ENCODE measurements around the gene GLMP. TPM values are rescaled to one million over a fixed set of nuclear protein-coding genes. Genes with fewer than 3 reads are reported as not detected.

The GLMP gene
- total and polyA plus RNA-seq, 2 of the 13 experiments (the other 11 are each of a cell fraction or from before 2014, with no cell fraction given), result 44.6 to 75.8 TPM

- in situ Hi-C loops (cut with HindIII; ENCODE audit: extremely low pct_ligation_motif_present, low pct_unique_long_range_greater_than_20kb), result no loop called here
- Histone ChIP-seq H2AFZ (ENCODE audit: low read length) (peak within 1 kb of the TSS; percentile 96), H3K9me3 (ENCODE audit: low read length) (no peaks in the 10 kb centered on the region), H3K27ac (ENCODE audit: extremely low read length, insufficient read depth, low read length) (peak within 1 kb of the TSS; percentile 85), H3K4me3 (replicated peaks in 1 of 3; ENCODE audit: insufficient read depth in 1 of 3, low read depth in 2 of 3, low read length in 3 of 3) (peak within 1 kb of the TSS; percentile 87 to 94 (median 92)), H4K20me1 (ENCODE audit: insufficient read depth, low read length) (peaks cover 17% of the 10 kb centered on the region), H3K9ac (ENCODE audit: insufficient read depth, low read depth, low read length) (peak within 1 kb of the TSS; percentile 85), H3K4me1 (ENCODE audit: insufficient read depth, low read length) (peaks cover 25% of the 10 kb centered on the region), H3K4me2 (ENCODE audit: low read depth, low read length) (peak within 1 kb of the TSS; percentile 88), H3K27me3 (ENCODE audit: control insufficient read depth in 1 of 2, insufficient read depth in 2 of 2, low read length in 2 of 2) (no peaks in the 10 kb centered on the region; a peak in 1 of 5 replicates), H3K36me3 (replicated peaks in 1 of 2; ENCODE audit: control insufficient read depth in 1 of 2, insufficient read depth in 2 of 2, low read length in 2 of 2) (peaks cover 2 to 25% of the 10 kb centered on the region in 2 experiments; a peak in 3 of 5 replicates), H3K79me2 (ENCODE audit: insufficient read depth, low read length) (peaks cover 42% of the 10 kb centered on the region)
- 0% methylated on average over 6 of the region's 47 CpGs for WGBS (ENCODE audit: low lambda C conversion rate)
- FAIRE-seq, result peak; percentile 99
- ATAC-seq, result peak; percentile 94
- POLR2A ChIA-PET, result interaction anchor here (0.7 to 2.9 kb wide), 9 partner anchors 21 to 220 kb away, joined by 3 to 22 read pairs (median 5); partner anchors contain the start of genes RHBG and SMG5
- DNase-seq (ENCODE audit: low spot score), result peak; percentile 99
- BruUV-seq (replicated peaks), result no TSS peak
- CTCF ChIA-PET (ENCODE audit: low intra/inter-chr PET ratio, low total read pairs), result no interaction called here
- intact Hi-C loops (cut with micrococcal nuclease; ENCODE audit: unreplicated experiment), result loop anchor here (5.0 kb wide), 2 partner anchors 34 to 46 kb away; no protein-coding TSS in a partner anchor
- TF ChIP-seq ZBTB40 (IDR thresholded peaks at IDR 0.05) (no peak), ZBTB40 (CRISPR knock-in tag; IDR thresholded peaks at IDR 0.05) (peak; percentile 64; the same call in 1 of the 2 replicates), ATRX (CRISPR knock-in tag; IDR thresholded peaks at IDR 0.05; ENCODE audit: borderline replicate concordance) (no peak), SMAD1 (CRISPR knock-in tag; IDR thresholded peaks at IDR 0.05; ENCODE audit: borderline replicate concordance, low read depth) (peak; percentile 6; the same call in 1 of the 2 replicates), ZBED4 (CRISPR knock-in tag; IDR thresholded peaks at IDR 0.05; ENCODE audit: borderline replicate concordance) (peak; percentile 76), FOXO1 (CRISPR knock-in tag; IDR thresholded peaks at IDR 0.05) (peak; percentile 38; the same call in 1 of the 2 replicates), YEATS2 (CRISPR knock-in tag; IDR thresholded peaks at IDR 0.05; ENCODE audit: borderline replicate concordance) (peak; percentile 89; the same call in 1 of the 2 replicates), ZNF34 (CRISPR knock-in tag; IDR thresholded peaks at IDR 0.05; ENCODE audit: borderline replicate concordance) (no peak), TP53 (CRISPR knock-in tag; conservative IDR thresholded peaks at IDR 0.05) (no peak), ZNF235 (CRISPR knock-in tag; IDR thresholded peaks at IDR 0.05; ENCODE audit: borderline replicate concordance) (no peak)
These were observed 42.9 kb upstream of the GLMP start, which contains the start of the genes CCT3 and TSACC for GRCh38 chr1:156338180-156338976. Gene CCT3 (minus strand): TSS chr1:156338292. CDS start chr1:156338184, 108 bp downstream. Gene TSACC (plus strand): TSS chr1:156338526. CDS start chr1:156339758, 1,232 bp downstream.
